SW480 (cell line): ENCODE data around the gene FPGS.
"Not testable (repeated sequence)": the region's sequence is repeated elsewhere in the genome, so short reads cannot be mapped to it uniquely, and the experiment has no call there.

Experiments
- DNase-seq: peaks from one replicate; pipeline ENCODE4 v3.0.0-alpha.2; 2016; ENCODE audit warnings: low spot score

The FPGS gene

GRCh38 chr9:127771570-127772189 is 31.0 kb upstream of the FPGS start:
- DNase-seq, result no peak

GRCh38 chr9:127772603-127773002 is 30.1 kb upstream of the FPGS start:
- no peak for DNase-seq

- DNase-seq, result no peak
Measured at GRCh38 chr9:127773272-127773671, 29.4 kb upstream of the FPGS start.

GRCh38 chr9:127773981-127774380 is 28.7 kb upstream of the FPGS start:
- no peak for DNase-seq

- no peak for DNase-seq
Measured at GRCh38 chr9:127776195-127776923, 26.3 kb upstream of the FPGS start.

GRCh38 chr9:127776924-127777289 is 25.8 kb upstream of the FPGS start:
- no peak for DNase-seq

- no peak for DNase-seq
Measured at GRCh38 chr9:127777368-127777980, 25.2 kb upstream of the FPGS start.

- no peak for DNase-seq
Measured at GRCh38 chr9:127778280-127779135, 24.2 kb upstream of the FPGS start, which contains the start of gene SH2D3C. Gene SH2D3C (minus strand): TSS chr9:127778666. CDS start chr9:127778627, 39 bp downstream.

- no peak for DNase-seq
Measured at GRCh38 chr9:127779136-127779981, 23.3 kb upstream of the FPGS start.

- no peak for DNase-seq
Measured at GRCh38 chr9:127780126-127780885, 22.4 kb upstream of the FPGS start.

GRCh38 chr9:127780909-127781308 is 21.8 kb upstream of the FPGS start:
- DNase-seq, result not testable (repeated sequence)

- DNase-seq, result no peak
Measured at GRCh38 chr9:127781806-127782205, 20.9 kb upstream of the FPGS start.

GRCh38 chr9:127783111-127784008 is 19.3 kb upstream of the FPGS start:
- DNase-seq, result no peak

- DNase-seq, result peak; percentile 73
Measured at GRCh38 chr9:127785023-127785932, 17.4 kb upstream of the FPGS start.

- peak; percentile 88 for DNase-seq
Measured at GRCh38 chr9:127785933-127786772, 16.5 kb upstream of the FPGS start, which contains the start of gene CDK9. Gene CDK9 (plus strand): TSS chr9:127786034. CDS start chr9:127786149, 115 bp downstream.

GRCh38 chr9:127786773-127787104 is 15.9 kb upstream of the FPGS start:
- no peak for DNase-seq

- DNase-seq, result no peak
Measured at GRCh38 chr9:127788337-127789011, 14.2 kb upstream of the FPGS start.
